Central memory CD4-positive, alpha-beta T cell (primary cell): ENCODE measurements around the gene EMCN.
"Not testable (repeated sequence)": the region's sequence is repeated elsewhere in the genome, so short reads cannot be mapped to it uniquely, and the experiment has no call there.

Experiments
- DNase-seq: peaks from one replicate; pipeline ENCODE4 v3.0.0; 2022

The EMCN gene

DNA sequence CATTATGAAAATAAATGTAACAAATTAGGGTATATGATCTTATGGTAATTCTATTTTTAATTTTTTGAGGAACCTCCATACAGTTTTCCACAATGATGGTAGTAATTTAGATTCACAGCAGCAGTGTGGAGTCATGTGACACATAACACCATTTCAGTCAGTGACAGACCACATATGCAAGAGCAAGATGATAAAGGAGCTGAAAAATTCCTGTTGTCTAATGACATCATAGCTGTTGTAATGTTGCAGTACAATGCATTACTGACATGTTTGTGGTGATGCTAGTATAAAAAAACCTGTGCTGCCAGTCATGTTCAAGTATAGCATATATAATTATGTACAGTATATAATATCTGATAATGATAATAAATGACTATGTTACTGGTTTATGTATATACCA lies 28.5 kb downstream of the EMCN start:
- DNase-seq = no peak

DNA sequence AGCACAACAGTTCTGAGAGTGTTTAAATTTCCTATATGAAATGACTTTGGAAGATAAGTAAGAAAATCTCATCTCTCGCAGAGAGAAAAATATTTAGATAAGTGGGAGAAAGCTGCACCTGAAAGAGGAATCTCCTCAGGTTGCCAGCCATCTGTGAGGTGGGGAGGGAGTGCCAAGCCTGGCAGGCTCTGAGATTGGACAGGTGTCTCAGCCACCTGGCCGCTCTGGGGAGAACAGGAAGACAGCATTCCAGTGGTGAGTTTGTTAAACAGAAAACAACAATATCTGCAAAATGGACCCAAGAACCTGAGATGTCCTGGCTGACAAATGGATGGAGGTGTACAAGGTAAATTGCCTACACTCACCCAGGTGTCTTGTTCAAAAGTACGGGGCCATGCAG lies 31.3 kb downstream of the EMCN start:
- DNase-seq = no peak

DNA sequence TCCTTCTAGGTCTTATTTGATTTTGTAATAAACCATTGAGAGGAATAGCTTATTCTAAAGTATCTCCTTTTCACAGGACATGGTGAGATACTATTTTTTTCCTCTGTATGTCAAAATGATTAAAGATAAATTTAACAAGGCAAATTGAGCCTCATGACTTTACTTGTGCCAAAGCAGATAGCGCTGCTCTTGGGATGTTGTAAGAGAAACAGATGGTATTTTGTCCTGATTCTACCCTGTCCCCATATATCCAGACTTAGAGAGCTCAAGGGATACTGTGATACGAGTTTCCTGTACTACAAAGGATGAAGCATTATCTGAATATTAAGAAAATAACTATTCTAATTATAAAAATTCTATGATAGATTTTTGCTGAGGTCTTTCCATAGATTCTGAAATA lies 34.0 kb downstream of the EMCN start:
- no peak for DNase-seq

DNA sequence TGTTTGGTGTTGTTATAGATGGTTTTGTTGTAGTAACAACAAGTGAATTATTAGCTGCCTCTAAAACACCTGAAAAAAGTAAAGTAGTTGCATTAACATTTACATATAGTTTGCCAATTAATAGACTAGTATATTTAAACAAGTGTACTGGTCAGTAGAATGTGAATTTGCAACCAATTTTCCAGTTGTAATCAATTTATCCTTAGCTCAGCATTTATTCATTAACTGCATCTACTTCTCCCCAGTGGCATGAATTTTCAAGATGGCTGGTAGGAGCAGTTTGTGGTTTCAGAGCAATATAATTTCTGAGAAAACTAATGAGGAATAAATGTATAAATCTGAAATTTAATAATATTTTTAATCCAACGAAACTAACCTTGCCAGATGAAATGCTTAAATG lies 37.9 kb downstream of the EMCN start:
- no peak for DNase-seq

DNA sequence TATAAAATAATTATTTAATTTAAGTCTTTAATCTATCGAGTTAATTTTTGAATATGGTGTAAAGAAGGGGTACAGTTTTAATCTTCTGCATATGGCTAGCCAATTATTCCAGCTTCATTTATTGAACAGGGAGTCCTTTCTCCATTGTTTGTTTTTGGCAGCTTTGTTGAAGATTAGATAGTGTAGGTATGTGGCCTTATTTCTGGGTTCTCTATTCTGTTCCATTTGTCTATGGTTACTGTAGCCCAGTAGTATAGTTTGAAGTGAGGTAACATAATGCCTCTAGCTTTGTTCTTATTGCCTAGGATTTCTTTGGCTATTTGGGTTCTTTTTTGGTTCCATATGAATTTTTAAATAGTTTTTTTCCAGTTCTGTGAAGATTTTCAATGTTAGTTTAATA lies 48.3 kb downstream of the EMCN start:
- no peak for DNase-seq

DNA sequence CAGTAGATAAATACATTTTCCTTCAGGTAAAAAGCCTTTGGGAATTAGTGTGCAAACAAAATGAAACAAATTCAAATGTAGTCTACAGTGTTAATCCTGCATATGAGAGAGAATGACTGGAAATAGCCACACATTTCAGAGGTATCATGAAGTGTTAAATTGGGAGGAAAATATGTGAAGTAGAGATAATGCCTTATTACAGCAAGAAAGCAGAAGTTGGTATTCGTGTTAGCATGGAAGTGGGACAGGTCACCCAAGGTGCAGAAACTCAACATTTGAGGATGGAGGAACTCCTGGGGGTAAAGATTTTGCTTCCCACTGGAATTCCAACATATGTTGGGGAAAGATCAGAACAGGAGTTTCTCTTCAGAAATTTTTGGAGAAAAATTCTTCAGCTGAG lies 51.3 kb downstream of the EMCN start:
- no peak for DNase-seq

DNA sequence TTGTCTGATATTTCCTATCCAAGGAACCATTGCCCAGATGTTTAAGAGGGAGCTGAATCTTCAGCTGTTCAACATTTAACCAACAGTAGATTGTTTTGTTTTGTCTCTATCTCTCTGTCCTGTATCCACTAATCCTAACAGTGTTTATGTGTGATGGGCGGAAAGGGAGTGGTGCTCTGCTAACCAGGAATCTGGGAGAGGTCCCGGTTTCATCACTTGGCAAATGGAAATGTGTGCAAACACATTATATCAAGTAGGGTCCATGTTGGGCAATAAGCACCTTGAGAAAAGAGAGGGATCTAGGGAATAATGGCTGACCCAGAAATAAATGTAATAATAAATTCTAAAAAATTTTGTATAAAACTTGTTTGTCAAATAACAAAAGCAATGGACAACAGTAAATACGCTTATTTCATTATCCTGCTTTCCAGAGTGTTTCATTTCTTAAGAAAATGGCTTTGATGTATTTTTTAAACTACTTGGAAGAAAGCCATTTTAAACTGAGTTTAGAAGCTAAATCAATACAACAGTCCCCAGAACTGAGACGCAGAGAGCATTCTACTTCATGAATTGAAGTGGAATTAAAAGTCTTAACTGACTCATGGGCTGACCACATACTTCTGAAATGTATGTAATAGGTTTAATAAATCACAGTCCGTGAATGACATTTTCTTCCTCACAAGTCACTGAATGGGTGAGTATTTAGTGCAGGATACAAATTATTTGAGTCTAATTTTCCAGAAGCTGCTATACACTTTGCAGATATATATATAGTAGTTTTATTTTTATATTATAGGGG lies 55.8 kb downstream of the EMCN start:
- DNase-seq = no peak

DNA sequence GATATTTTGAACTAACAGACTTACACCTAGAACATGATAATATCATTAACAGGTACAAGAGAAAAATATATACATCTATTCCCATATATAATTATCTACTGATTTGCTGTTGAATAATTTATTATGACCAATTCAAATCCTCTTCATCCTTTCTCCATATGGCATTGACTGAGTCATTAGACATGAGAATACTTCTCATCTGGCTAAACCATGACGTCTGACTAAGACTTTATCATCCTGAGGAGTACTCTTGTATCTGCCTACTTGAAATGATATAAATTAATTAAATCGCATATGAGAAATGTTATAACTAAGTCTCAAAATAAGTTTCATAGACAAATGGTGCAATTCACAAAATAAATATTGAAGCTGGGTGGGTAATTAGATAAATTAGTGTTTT lies 67.4 kb downstream of the EMCN start:
- DNase-seq = no peak

DNA sequence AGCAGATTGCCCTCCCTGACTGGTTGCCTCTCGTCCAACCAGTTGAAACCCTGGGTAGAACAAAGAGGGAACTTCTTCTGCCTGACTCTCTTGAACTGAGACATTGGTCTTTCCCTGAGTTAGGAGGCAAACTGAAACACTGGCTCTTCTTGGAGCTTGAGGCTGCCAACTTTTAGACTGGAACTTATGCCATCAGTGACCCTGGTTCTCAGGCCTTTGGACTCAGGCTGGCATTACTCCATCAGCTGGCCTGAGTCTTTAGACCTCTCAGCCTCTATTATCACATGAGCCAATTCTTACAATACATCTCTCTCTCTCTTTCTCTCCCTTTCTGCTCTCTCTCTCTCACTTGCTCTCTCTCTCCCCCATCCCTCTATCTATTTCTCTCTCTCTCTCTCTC lies 86.4 kb downstream of the EMCN start:
- no peak for DNase-seq

DNA sequence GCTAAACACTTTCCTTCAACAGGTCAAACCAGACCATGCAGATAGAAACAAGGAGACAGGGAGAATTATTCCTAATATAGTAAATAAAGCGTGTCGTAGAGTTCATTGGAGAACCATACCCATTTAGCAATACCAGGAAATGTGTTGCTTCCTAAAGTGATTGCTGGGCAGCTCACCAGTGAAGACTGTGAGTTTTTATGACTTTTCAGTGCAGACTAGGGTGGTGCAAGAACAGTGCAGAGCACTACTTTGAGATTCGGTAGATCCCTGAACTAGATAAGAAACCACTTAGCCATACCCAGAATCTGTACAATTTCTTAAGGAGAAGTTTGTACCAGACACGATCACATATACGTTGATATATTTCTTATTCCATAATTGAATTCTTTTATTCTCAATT lies 87.4 kb downstream of the EMCN start:
- DNase-seq = no peak

DNA sequence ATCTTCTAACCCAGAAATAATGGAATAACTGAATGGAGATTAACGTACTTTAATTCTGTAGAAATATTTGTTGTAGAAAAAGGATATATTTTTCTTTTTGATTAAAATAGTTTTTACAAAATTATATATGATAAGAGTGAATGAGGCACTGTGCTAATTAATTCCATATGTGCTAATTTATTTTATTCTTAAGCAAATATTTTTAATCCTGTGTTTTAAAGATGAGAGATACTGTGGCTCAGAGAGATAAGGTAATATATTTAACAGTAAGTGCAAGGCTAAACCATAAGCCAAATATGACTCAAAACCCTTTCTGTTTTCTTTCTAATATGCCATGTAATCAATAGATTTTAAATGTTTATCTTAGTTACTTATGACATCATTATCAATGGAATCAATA lies 88.2 kb downstream of the EMCN start:
- no peak for DNase-seq

DNA sequence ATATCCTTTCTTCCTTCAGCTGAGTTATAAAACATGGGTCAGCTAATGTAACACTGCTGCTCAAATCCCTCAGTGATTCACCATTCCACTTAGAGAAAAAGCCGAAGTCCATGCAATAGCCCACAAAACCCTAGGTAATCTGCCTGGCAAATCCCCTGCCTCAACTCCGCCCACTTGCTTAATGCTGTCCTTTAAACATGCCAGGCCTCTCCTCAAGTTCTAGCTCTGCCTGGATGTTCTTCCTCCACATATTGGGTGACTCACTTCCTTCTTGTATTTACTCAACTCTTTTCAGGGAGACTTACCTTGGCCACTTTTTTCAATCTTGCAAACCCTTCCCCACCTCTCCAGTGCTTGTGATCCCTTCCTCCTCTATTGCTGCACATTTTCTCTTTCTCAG lies 89.8 kb downstream of the EMCN start:
- DNase-seq = no peak

DNA sequence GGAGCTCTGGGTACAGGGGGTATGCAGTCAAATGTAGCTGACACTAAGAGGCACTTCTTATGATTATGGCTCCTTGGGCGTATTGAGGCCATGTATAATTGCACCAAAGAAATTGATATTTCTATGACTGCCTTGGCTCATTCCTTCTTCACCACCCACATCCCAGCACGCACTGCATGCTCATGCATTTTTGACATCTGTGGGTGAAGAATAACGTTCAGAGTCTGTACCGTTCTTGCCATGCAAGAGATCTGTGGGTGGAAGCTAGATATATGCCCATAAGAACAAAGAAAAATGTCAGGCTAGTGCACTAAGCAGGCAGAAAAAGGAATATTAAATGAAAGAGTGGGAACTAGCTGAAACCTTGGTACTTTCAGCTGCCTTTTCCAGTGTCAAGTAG lies 93.4 kb downstream of the EMCN start:
- DNase-seq = no peak

DNA sequence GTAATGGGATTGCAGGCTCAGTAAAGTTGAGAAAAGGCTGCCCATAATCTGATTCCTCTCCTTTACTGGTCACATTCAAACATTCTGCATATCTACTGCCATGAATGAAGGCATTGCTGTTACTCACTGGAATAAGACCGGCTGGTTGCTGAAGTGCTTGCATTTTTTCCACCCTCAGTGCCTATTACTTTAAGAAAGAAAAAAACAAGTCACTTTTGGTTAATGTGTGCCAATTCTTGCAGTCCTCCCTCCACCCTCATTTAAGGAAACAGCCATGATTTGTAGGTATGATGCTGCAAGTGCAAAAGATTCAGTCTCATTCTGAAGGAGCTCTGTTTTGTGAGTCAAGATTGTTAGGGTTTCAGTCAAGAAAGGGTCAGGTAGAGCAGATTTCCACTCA lies 94.9 kb downstream of the EMCN start:
- DNase-seq = no peak

DNA sequence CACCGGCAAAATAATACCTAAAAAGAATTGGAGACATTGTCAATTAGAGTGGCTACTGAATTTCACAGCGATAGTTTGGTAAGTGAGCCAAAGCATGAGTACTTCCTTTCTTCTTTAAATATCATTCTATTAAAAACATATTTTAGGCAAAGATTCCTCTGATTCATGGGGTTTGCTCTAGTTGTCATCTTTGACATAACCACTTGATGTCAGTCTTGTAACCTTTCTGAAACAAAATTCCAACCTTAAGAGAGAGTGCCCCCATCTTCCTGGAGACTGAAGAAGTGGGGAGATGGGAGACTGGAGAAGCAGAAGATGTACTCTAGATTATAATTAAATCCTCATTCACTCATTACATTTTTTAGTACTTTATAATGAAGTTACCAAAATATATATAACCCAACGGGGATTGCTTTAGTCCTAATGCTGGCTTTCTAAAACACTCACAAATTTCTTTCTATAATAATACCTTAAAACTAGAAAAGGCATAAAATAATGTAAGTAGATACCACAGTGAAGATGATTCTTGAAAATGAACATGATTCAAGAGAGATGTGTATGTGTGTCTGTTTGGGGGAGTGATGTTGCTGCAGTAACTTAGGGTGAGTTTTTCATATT lies 96.4 kb downstream of the EMCN start:
- DNase-seq = no peak

DNA sequence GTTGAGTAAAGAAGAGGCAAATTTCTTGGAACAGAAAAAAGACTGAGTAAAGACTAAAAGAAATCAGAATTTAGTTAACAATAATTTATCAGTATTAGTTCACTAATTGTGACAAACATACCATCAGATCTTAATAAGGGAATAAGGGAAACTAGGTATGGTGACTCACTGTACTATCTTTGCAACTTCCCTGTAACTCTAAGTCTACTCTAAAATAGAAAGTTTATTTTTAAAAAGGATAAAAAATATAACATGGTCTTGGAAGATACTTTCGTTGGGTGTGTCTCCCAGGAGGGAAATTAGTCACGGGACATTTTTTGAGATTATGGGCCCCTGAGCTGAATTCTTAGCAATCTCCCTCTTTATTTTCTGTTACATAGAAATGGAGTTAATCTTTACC lies 97.3 kb downstream of the EMCN start:
- DNase-seq = no peak

DNA sequence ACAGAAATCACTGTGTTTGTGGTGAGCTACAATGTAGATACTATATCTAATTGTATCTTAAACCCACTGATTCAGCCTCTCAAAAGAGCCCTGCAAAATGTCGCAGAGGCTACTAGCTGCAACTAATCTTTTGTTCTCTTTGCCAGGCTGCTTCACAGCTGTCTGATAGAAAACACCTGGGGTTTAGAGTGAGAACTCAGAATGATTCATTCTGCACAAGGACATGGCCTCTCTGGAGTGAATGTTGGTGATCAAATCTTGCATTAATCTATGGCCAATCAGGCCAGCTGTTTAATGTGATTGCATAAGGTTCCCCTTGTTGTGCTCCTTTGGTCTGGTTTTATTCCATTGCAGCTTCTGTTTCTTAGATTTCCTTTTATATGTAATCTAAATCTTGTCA lies 100.3 kb downstream of the EMCN start:
- no peak for DNase-seq

DNA sequence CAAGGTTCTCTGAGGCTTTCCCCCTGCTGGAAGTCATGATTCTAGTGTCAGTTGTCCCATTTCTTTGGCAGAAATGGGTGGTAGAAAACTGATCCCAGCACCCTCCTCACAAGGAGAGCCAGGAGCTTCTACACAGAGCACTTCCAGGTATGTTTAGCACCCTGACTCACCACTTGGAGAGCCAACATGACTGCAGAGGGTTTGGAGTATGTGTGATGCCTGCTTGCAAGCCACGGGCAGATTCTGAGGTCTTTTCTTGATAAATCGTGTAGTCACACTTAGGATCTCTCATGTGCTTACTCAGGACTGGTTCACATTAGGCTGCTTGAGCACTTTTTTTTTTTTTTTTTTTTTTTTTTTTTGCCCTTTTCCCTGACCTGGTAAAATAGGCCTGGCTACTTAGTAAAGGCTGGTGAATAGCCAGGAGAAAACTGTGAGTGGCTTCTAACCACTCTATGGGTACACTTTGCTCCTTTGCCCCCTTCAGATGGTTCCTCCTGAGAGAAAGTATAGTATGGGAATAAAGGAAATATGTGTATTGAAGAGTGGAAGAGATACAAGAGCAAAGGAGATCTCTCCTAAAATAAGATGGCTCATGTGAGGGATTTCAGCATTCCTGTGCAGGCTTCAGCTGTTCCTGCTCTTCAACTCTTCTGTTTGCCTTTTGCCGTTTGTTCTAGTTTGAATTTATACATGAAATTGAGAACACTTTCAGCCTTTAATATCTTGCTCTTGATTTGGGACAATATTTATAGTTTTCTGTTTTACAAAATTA lies 103.6 kb downstream of the EMCN start:
- no peak for DNase-seq

DNA sequence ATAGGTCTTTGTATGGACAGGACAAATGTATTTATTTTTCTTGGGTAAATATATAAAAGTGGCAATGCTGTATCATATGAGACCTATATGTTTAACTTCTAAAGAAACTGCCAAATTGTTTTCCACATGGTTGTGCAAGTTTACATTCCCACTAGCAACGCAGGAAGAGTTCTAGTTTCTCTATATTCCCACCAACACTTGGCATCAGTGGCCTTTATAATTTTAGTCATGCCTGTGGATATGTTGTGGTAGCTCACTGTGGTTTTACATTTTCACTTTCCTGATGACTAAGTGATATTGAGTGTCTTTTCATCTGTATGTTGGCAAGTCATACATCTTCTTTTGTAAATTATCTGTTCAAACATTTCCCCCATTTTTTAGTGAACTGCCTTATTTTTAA lies 126.0 kb downstream of the EMCN start:
- no peak for DNase-seq

DNA sequence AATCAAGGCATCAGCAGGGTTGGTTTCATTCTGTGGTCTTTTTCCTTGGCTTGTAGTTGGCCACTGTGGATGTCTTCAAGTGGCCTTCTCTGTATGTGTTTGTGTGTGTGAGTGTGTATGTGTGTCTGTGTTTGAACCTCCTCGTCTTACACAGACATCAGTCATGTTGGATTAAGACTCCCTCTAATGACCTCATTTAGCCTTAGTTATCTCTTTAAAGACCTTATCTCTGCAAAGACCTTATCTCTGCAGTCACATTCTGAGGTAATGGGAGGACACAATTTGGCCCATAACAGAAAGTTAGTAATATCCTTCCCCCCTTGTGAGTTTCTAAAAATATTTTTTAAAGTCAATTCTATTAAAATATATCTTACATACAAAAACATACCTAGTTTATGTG lies 126.7 kb downstream of the EMCN start:
- no peak for DNase-seq

DNA sequence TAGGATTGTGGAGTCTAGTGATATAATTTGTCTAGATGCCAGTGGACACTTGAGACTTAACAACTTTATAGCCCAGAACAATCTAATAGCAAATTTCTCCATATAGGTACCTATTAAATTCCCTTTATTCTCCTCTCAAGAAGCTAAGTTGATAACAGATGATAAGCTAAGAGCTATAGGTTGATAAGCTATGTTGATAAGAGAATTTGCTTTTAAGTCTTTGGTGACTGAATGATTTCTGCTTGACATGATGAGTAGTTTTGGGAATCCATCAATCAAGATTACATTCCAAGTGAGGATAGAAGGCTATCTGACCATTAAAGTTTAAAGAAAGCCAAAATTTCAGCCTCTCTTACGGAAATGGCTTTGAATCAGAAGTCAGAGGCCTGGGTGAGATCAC lies 131.6 kb downstream of the EMCN start:
- no peak for DNase-seq

DNA sequence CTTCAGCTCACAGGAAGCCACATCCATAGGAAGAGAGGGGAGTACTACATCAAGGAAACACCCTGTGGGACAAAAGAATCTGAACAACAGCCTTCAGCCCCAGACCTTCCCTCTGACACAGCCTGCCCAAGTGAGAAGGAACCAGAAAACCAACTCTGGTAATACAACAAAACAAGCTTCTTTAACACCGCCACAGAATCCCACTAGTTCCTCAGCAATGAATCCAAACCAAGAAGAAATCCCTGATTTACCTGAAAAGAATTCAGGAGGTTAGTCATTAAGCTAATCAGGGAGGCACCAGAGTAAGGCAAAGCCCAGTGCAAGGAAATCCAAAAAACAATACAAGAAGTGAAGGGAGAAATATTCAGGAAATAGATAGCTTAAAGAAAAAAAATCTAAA lies 137.4 kb downstream of the EMCN start:
- DNase-seq = not testable (repeated sequence)

DNA sequence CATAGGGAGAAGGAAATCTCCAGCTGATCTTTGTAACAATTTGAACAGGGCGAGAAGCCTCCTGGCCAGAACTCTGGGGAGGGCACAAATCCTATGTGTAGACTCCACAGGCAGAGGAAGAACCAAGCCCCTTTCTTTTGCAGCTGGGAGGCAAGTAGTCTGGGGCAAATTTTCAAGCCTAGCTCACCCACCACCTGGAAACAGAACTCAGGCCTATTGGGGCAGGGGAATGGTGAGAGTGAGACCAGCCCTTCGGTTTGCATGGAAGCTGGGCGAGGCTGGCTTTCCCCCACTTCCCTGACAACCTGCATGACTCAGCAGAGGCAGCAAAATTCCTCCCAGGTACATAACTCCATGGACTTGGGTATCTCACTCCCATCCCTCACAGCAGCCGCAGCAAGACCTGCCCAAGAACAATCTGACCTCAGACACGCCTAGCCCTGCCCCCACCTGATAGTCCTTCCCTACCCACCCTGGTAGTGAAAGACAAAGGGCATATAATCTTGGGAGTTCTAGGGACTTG lies 138.2 kb downstream of the EMCN start:
- DNase-seq = no peak

DNA sequence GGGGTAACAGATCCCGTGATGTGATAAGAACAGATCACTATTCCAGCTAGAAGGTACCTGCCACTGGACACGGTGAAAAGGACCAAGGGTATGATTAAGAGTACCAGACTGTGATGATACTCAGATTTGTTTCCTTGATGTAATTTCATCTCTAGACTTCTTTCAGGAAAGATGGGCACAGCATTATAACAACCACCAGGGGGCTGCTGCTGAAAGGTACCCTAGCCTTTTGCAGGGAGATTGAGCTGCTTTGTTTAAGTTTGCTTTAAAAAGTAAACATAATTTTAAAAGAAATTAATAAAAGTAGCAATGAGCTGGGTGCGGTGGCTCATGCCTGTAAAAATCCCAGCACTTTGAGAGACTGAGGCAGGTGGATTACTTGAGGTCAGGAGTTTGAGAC lies 145.4 kb downstream of the EMCN start:
- DNase-seq = no peak
